Measurements from ENCODE around the gene ACSBG1. TPM values are rescaled to one million over a fixed set of nuclear protein-coding genes. Genes with fewer than 3 reads are reported as not detected.

ACSBG1 gene
- total and polyA plus RNA-seq, 10 of the 15 experiments (the other 5 are each of a cell fraction or from before 2014, with no cell fraction given) = 0.11 to 0.75 (median 0.42) TPM

DNA sequence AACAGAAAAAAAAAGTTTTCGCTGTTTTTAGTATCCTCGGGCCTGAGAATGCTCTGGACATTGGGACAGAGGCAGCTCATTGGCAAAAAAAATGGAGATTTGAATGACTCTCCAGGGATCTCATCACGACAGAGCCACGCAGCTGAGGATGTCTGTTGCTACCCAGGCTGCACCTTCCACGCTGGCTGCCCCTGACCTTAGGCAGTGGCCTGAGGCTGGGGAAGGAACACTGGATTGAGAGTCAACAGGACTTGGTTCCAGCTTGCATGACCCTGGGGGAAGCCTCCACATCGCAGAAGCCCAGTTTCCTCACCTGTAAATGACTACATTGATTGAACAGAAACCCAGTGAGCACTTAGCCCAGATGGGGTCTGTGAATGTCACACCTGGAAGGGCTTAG, 8.7 kb upstream of the ACSBG1 start:
- Histone ChIP-seq H3K4me3 (no peak overlapping the region), H4K20me1 (ENCODE audit: control insufficient read depth, insufficient read depth) (no peaks in the 10 kb centered on the region), H3K27ac (ENCODE audit: control insufficient read depth, insufficient read depth) (no peak overlapping the region), H3K36me3 (ENCODE audit: control insufficient read depth in 2 of 2, insufficient read depth in 2 of 2, low read length in 1 of 2) (no peaks in the 10 kb centered on the region), H3K79me2 (ENCODE audit: control insufficient read depth, insufficient read depth, low read length) (no peaks in the 10 kb centered on the region), H3K27me3 (replicated peaks in 1 of 2; ENCODE audit: control insufficient read depth in 2 of 2, insufficient read depth in 2 of 2, low read length in 1 of 2) (no peaks in the 10 kb centered on the region), H3K4me1 (ENCODE audit: control insufficient read depth, insufficient read depth, low read length) (no peaks in the 10 kb centered on the region), H3K9ac (ENCODE audit: control insufficient read depth, insufficient read depth, low read length) (no peak overlapping the region), H3K4me2 (ENCODE audit: control insufficient read depth, insufficient read depth) (no peak overlapping the region), H3K9me3 (replicated peaks; ENCODE audit: control insufficient read depth, insufficient read depth, low read length) (no peaks in the 10 kb centered on the region), H2AFZ (ENCODE audit: control insufficient read depth, low read depth, low read length) (no peak overlapping the region)
- in situ Hi-C loops (cut with MboI) = loop anchor here (5.0 kb wide), 2 partner anchors 131 to 286 kb away; no protein-coding TSS in a partner anchor
- ChIA-PET POLR2A (no interaction called here), CTCF (interaction anchor here (0.9 to 5.5 kb wide), 8 partner anchors 23 to 276 kb away, joined by 3 to 164 read pairs (median 15); partner anchors contain the start of gene CIB2), SMC1A (ENCODE audit: uncharacterized antibody, unreplicated experiment) (interaction anchor here (0.6 to 5.0 kb wide), 6 partner anchors 11 to 1606 kb away, joined by 3 to 55 read pairs (median 4); no protein-coding TSS in a partner anchor), RAD21 (ENCODE audit: unreplicated experiment) (interaction anchor here (0.7 to 3.2 kb wide), 3 partner anchors 47 to 130 kb away, joined by 3 to 10 read pairs (median 5); no protein-coding TSS in a partner anchor)
- no TSS peak for BruUV-seq (replicated peaks)
- FAIRE-seq = no peak
- TF ChIP-seq MLLT1 (IDR thresholded peaks at IDR 0.05) (no peak), USF1 (IDR thresholded peaks at IDR 0.05; ENCODE audit: borderline replicate concordance, extremely low read length, insufficient read depth, low read depth, low read length) (no peak), TCF12 (IDR thresholded peaks at IDR 0.05; ENCODE audit: low read depth, low read length) (no peak)
- intact Hi-C loops (cut with micrococcal nuclease; ENCODE audit: unreplicated experiment) = no loop called here
- ATAC-seq = no peak
- 65% methylated on average over 6 of the region's 6 CpGs for WGBS (ENCODE audit: insufficient coverage, insufficient replicate concordance, low lambda C conversion rate, missing lambda C conversion rate)
- no peak for DNase-seq (ENCODE audit: low read depth, low spot score)

Measured in GM12878 (cell line).